Epithelial cell of esophagus (primary cell): ENCODE results near the gene EOLA1.
"Not testable (repeated sequence)": the region's sequence is repeated elsewhere in the genome, so short reads cannot be mapped to it uniquely, and the experiment has no call there.

Experiments
- DNase-seq: peaks from one replicate; pipeline ENCODE4 v3.0.0; 2010; ENCODE audit warnings: low read depth
- H3K4me3 ChIP-seq: 2 replicates; pipeline ENCODE4 v1.5.1; 2011; ENCODE audit warnings: mild to moderate bottlenecking, low read length, control low read depth
- CTCF ChIP-seq: IDR thresholded peaks from 2 replicates; pipeline ENCODE4 v1.5.1; 2011; ENCODE audit warnings: low read depth, mild to moderate bottlenecking, low read length, control low read depth, inconsistent platforms; ENCODE audit not compliant: insufficient read depth; ENCODE audit errors: missing control alignments

Gene EOLA1

GRCh38 chrX:149568701-149569296 is 28.0 kb downstream of the EOLA1 start:
- DNase-seq = no peak
- no peak for TF ChIP-seq CTCF
- H3K4me3 ChIP-seq = no peak overlapping the region

GRCh38 chrX:149569770-149570169 is 29.0 kb downstream of the EOLA1 start:
- no peak overlapping the region for H3K4me3 ChIP-seq
- TF ChIP-seq CTCF = no peak
- peak; percentile 11 for DNase-seq

- DNase-seq = peak; percentile 92
- H3K4me3 ChIP-seq = no peak overlapping the region
- no peak for TF ChIP-seq CTCF
These were observed 29.9 kb downstream of the EOLA1 start for GRCh38 chrX:149570668-149571067.

DNA sequence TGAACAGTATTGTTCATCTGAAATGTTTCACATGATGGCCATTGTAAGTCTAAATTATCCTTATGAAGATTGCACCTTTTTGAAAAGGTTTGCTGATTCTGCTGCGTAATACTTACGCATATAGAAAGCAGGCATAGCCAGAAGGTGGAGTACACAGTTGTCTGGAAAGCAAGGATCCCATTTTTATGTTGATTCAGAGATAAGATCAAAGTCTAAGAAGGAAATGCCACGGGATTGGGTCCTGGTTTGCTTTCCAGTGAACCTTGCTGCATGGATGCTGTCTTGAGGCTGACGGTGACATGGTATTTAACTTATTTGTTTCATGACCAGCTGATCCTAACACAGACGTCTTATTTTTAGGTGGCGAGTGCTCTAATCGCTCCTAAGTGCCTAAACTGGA is 31.0 kb downstream of the EOLA1 start:
- no peak overlapping the region for H3K4me3 ChIP-seq
- no peak for DNase-seq
- TF ChIP-seq CTCF = no peak

DNA sequence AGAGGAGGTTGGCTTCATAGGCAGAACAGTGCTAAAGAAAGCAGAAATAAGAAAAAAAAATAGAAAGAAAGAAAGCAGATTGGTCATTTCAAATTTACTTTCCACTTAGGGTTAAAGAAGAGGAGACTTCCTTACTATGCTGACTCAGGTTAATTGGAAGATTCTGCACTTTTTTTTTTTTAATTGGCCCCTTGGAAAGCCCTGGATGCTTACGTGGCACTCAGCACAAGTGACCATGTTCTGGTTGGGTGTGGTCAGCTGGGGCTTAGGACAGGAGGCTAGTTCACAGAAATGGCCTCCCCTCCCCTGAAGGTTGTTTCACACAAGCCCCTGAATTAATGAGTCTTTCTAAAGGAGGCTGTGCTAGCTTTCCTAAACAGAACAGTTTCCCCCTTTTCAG is 31.9 kb downstream of the EOLA1 start:
- no peak for TF ChIP-seq CTCF
- DNase-seq = no peak
- no peak overlapping the region for H3K4me3 ChIP-seq

- not testable (repeated sequence) for H3K4me3 ChIP-seq, DNase-seq
These were observed 32.6 kb downstream of the EOLA1 start for GRCh38 chrX:149573456-149573855.

DNA sequence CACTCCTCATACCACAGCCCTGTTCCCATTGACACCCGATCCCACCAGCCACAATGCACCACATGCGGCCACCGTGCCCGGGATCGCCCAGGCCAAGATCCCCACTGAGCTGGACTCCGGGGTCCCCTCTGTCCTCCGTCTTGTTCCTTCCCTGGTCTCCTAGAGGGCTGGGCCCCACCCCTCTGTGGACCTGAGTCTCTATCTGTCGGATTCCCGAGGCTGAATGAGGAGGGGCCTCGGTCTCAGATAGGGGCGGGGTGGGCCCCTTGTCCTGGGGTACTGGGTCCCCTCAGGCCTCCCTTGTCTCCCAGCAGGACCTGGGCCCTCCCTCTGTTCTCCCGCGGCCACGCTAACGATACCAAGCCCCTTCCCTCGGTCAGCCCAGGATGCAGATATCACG is 44.8 kb downstream of the EOLA1 start:
- not testable (repeated sequence) for H3K4me3 ChIP-seq, DNase-seq

- not testable (repeated sequence) for H3K4me3 ChIP-seq, DNase-seq
These were observed 46.5 kb downstream of the EOLA1 start, which contains the start of gene MAGEA9B for GRCh38 chrX:149587359-149587758. MAGEA9B (minus strand) TSS chrX:149587459; CDS start chrX:149583179, 4,280 bp downstream.

- H3K4me3 ChIP-seq, DNase-seq: not testable (repeated sequence)
These were observed 50.2 kb downstream of the EOLA1 start for GRCh38 chrX:149590993-149591392.

DNA sequence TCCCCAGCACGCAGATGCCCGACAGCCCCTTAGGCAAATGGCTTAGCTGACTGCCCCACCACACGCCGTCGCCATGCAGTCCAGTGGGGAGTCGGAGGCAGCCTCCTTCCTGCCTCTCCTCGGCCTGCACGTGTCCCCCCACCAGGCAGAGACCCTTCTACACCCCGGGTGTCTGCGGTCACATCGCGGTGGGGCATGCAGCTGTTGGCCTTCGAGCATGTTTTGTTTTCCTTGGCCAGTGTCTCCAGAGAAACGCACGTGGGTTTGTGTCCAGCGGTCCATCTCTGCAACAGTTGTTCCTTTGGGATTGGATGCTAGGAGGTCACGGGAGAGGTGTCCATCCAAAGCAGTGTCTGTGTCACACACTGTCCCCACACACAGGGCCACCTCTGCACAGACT is 54.4 kb downstream of the EOLA1 start, which contains the start of gene HSFX2:
Gene HSFX2, minus strand, starts transcription at position 101 of the 400 bp plus-strand sequence. CDS start 614 bp downstream, outside the sequence.
- DNase-seq = not testable (repeated sequence)

DNA sequence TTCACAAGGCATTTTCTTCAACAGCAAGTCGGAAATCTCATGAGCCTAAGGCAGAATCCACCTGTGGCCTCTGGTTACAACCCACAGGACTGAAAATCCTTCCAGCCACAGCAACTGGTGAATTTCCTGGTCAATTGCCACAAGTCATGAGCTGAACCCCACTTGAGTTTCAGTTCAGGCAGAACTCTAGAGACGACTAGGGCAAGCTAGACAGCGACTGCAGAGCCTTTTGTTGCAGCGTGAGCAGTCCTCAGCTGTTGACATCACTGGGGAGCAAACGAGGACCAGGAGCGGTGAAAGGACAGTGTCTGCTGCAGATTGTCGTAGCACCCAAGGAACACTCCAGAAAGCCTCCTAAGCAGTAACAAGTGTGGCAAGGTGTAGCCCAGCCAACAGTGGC is 55.1 kb downstream of the EOLA1 start:
- not testable (repeated sequence) for H3K4me3 ChIP-seq, DNase-seq

More for the DNA sequence above, 54.4 kb downstream of the EOLA1 start, which contains the start of gene HSFX2:
- H3K4me3 ChIP-seq = not testable (repeated sequence)
